OCI-LY3 (cell line): ENCODE data around the gene HECTD4.

ENCODE experiments used
- EZH2phosphoT487 ChIP-seq: fragments of 200-600 bp; shearing (Covaris generic); IDR thresholded peaks from 2 replicates; pipeline ENCODE4 v1.6.1; 2018; ENCODE audit warnings: antibody characterized with exemption, mixed run types, low read depth
- TF ChIP-seq, protein P1 (sequence below): fragments of 200-600, 300-600 bp; sonication (generic); IDR thresholded peaks from 2 replicates; pipeline ENCODE4 v1.5.1; 2014; ENCODE audit warnings: antibody characterized with exemption, low read length, low read depth

GRCh38 chr12:112153181-112153892, 228.9 kb downstream of the HECTD4 start:
- TF ChIP-seq, protein P1, sequence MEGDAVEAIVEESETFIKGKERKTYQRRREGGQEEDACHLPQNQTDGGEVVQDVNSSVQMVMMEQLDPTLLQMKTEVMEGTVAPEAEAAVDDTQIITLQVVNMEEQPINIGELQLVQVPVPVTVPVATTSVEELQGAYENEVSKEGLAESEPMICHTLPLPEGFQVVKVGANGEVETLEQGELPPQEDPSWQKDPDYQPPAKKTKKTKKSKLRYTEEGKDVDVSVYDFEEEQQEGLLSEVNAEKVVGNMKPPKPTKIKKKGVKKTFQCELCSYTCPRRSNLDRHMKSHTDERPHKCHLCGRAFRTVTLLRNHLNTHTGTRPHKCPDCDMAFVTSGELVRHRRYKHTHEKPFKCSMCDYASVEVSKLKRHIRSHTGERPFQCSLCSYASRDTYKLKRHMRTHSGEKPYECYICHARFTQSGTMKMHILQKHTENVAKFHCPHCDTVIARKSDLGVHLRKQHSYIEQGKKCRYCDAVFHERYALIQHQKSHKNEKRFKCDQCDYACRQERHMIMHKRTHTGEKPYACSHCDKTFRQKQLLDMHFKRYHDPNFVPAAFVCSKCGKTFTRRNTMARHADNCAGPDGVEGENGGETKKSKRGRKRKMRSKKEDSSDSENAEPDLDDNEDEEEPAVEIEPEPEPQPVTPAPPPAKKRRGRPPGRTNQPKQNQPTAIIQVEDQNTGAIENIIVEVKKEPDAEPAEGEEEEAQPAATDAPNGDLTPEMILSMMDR, result no peak
- TF ChIP-seq EZH2phosphoT487, result no peak
